Stimulated activated memory B cell treated with anti-CD40 and anti-IgM and Interleukin-4, amounts not matched to agents 10 μg/mL and 1 μg/mL and 100 μg/mL, for 72 hours (primary cell): ENCODE results near the gene HIVEP3.
A peak's percentile ranks its signal among the peaks of the same experiment; 100 is the strongest.

Source experiments
- ATAC-seq: fragments of 150-1000 bp; cut with Tn5 transposase; 2 replicates; pipeline ENCODE4 v1.10.0; 2021
- H3K27ac Mint-ChIP-seq: one replicate; pipeline ENCODE4 v1.8.0; 2022; ENCODE audit warnings: mild to moderate bottlenecking, mixed read lengths
- H3K27me3 Mint-ChIP-seq: one replicate; pipeline ENCODE4 v1.8.0; 2022; ENCODE audit warnings: mixed read lengths
- H3K36me3 Mint-ChIP-seq: one replicate; pipeline ENCODE4 v1.8.0; 2022; ENCODE audit warnings: mixed read lengths
- H3K4me1 Mint-ChIP-seq: one replicate; pipeline ENCODE4 v1.8.0; 2022; ENCODE audit warnings: mixed read lengths
- H3K4me3 Mint-ChIP-seq: one replicate; pipeline ENCODE4 v1.8.0; 2022; ENCODE audit warnings: mild to moderate bottlenecking, moderate library complexity, mixed read lengths
- H3K9me3 Mint-ChIP-seq: one replicate; pipeline ENCODE4 v1.8.0; 2022; ENCODE audit warnings: mixed read lengths

The HIVEP3 gene

DNA sequence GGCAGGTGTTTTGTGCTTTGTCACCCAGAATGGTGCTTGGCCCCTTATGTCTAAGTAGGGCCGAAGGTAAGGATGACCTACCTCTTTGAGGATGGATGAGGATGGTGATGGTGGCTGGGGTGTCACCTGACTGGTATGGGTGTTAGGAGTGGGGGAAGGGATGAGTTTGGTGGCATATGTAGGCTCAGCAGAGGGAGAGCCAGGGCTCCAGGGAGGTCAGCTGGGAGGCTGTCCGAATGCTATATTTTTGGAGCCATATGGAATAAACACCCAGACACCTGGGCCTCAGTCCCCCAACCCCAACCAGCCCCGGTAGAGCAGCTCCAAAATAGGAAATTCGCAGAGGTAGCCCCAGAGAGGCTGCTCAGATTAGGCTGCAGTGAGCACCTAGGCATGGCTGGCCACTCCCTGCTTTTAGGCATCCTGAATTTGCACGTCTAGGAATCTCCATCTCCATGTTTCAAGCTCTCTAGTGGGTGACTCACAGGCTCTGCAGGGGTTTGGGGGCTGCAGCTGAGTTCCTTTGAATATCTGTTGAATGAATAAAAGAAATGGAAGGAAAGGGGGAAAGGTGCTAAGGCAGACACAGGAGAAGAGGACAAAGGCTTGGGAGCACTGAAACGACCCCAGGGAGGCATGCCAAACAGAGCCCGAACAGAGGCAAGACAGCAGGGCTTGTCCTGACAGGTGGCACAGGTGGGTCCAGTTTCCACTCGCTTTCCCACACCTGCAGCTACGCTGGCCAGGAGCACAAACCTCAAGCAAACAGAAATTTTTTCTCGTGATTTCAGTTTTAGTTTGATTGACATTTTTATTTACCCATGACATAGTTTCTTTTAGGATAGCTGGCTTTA is 299.0 kb downstream of the HIVEP3 start:
- H3K4me3 Mint-ChIP-seq, result no peak overlapping the region
- H3K4me1 Mint-ChIP-seq, result peaks cover 67% of the 10 kb centered on the region
- H3K27me3 Mint-ChIP-seq, result no peaks in the 10 kb centered on the region
- H3K36me3 Mint-ChIP-seq, result peaks cover 51% of the 10 kb centered on the region
- H3K9me3 Mint-ChIP-seq, result no peaks in the 10 kb centered on the region
- H3K27ac Mint-ChIP-seq, result peak overlapping the region; percentile 76
- no peak for ATAC-seq

- no peaks in the 10 kb centered on the region for H3K27me3 Mint-ChIP-seq
- no peaks in the 10 kb centered on the region for H3K9me3 Mint-ChIP-seq
- H3K27ac Mint-ChIP-seq, result peak overlapping the region; percentile 46
- no peak overlapping the region for H3K4me3 Mint-ChIP-seq
- H3K4me1 Mint-ChIP-seq, result peaks cover 70% of the 10 kb centered on the region
- no peak for ATAC-seq
- peaks cover 53% of the 10 kb centered on the region for H3K36me3 Mint-ChIP-seq
Measured at GRCh38 chr1:41618871-41619270, 299.9 kb downstream of the HIVEP3 start.

- Mint-ChIP-seq H3K27me3 (no peaks in the 10 kb centered on the region), H3K27ac (no peak overlapping the region), H3K4me3 (no peak overlapping the region), H3K36me3 (peaks cover 53% of the 10 kb centered on the region), H3K9me3 (no peaks in the 10 kb centered on the region), H3K4me1 (peaks cover 67% of the 10 kb centered on the region)
- ATAC-seq, result no peak
Measured at GRCh38 chr1:41618066-41618825, 300.5 kb downstream of the HIVEP3 start.

DNA sequence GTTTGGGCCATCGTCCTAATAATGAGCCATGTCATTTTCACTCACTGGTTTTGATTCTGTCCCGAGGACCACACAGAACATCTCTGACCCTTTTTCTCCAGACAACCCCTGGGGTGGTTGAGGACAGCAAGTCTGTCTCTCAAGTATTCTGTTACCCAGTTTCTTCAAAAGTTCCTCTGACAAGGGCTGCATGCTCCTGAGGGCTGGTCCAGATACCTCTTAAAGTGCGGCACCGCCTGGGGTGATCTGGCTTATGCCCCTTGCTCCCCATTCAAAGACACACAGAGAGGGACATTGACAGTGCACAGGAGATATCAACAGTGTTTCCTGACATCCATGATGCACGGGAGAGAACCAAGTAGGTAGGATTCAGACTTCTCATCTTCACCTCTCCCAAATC is 301.4 kb downstream of the HIVEP3 start:
- H3K4me1 Mint-ChIP-seq, result peaks cover 58% of the 10 kb centered on the region
- no peak for ATAC-seq
- H3K27me3 Mint-ChIP-seq, result no peaks in the 10 kb centered on the region
- no peak overlapping the region for H3K4me3 Mint-ChIP-seq
- no peak overlapping the region for H3K27ac Mint-ChIP-seq
- peaks cover 52% of the 10 kb centered on the region for H3K36me3 Mint-ChIP-seq
- no peaks in the 10 kb centered on the region for H3K9me3 Mint-ChIP-seq

DNA sequence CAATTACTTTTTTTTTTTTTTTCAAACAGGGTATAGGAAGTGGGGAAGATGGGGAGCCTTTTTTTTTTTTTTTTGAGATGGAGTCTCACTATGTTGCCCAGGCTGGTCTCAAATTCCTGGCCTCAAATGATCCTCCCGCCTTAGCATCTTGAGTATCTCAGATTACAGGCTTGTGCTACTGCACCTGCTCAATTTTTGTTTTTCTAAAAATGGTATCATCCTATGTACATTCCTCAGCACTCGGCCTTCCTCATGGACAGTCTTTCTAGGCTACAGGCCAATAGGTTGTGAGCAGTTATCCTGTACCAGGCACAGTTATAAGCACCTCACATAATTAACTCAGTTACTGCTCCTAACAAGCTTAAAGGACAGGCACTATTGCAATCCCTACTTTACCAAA is 302.2 kb downstream of the HIVEP3 start:
- Mint-ChIP-seq H3K27me3 (no peaks in the 10 kb centered on the region), H3K4me3 (no peak overlapping the region), H3K4me1 (peaks cover 56% of the 10 kb centered on the region), H3K36me3 (peaks cover 51% of the 10 kb centered on the region), H3K9me3 (no peaks in the 10 kb centered on the region), H3K27ac (no peak overlapping the region)
- no peak for ATAC-seq

DNA sequence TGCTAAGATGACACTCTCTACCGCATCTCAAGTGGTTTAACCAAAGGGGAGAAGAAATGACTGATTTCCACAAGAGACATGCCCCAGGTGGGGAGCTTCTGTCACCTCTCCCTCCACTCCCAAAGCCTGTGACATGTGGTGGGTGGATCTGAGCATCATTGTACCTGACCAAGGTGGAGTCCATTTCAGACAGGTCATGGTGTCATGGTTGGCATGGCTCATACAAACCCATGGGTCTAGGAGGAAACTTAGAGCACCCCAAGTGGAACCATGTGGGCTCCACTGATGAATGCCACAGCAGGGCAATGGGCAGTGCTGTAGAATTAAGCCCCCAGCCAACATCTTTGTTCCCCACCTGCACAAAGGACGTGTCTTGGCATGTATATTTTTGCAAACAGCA is 302.7 kb downstream of the HIVEP3 start:
- H3K4me1 Mint-ChIP-seq, result peaks cover 50% of the 10 kb centered on the region
- H3K27ac Mint-ChIP-seq, result no peak overlapping the region
- no peaks in the 10 kb centered on the region for H3K27me3 Mint-ChIP-seq
- peaks cover 46% of the 10 kb centered on the region for H3K36me3 Mint-ChIP-seq
- H3K9me3 Mint-ChIP-seq, result no peaks in the 10 kb centered on the region
- no peak for ATAC-seq
- H3K4me3 Mint-ChIP-seq, result no peak overlapping the region

- peaks cover 44% of the 10 kb centered on the region for H3K4me1 Mint-ChIP-seq
- ATAC-seq, result no peak
- no peak overlapping the region for H3K27ac Mint-ChIP-seq
- H3K4me3 Mint-ChIP-seq, result no peak overlapping the region
- H3K27me3 Mint-ChIP-seq, result no peaks in the 10 kb centered on the region
- peaks cover 47% of the 10 kb centered on the region for H3K36me3 Mint-ChIP-seq
- H3K9me3 Mint-ChIP-seq, result no peaks in the 10 kb centered on the region
Measured at GRCh38 chr1:41615316-41615715, 303.4 kb downstream of the HIVEP3 start.

- Mint-ChIP-seq H3K27ac (no peak overlapping the region), H3K4me1 (peaks cover 41% of the 10 kb centered on the region), H3K4me3 (no peak overlapping the region), H3K9me3 (no peaks in the 10 kb centered on the region), H3K36me3 (peaks cover 52% of the 10 kb centered on the region), H3K27me3 (no peaks in the 10 kb centered on the region)
- no peak for ATAC-seq
Measured at GRCh38 chr1:41614818-41615217, 303.9 kb downstream of the HIVEP3 start.

DNA sequence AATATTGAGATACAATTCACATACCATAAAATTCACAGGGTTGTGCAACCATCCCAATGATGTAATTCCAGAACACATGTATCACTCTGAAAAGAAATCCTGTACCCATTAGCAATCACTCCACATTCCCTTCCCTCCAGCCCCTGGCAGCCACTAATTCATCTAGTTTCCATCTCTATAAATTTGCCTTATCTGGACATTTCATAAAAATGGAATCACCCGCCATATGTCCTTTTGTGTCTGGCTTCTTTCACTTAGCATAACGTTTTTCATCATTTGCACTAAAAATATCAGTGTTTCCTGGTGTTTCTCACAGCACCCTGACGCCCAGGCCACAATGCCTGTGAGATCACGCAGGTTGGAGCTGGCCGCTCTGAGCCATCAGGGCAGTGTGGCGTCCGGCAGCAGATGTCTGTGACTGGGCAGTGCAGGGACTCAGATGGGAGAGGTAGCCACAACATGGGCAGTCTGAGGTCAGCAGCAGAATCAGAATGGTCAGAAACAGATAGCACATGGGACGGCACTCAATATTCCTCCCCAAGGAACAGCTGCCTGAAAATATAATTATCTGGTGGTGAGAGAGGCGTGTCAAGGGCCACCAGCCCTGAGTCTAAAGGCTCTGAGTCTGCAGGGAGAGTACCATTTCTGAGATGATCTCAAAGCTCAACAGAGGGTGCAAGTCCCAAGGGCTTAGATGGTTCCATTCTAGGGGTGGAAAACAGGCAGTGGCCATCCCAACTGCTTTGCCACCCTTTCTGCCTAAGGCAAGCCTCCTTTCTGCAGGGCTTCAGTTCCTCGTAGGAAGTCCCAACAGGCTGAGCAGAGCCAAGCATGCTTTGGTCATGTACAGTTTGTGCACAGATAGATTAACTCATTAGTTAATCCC is 304.8 kb downstream of the HIVEP3 start:
- peaks cover 49% of the 10 kb centered on the region for H3K36me3 Mint-ChIP-seq
- H3K4me3 Mint-ChIP-seq, result no peak overlapping the region
- peak; percentile 31 for ATAC-seq
- peaks cover 33% of the 10 kb centered on the region for H3K4me1 Mint-ChIP-seq
- H3K27me3 Mint-ChIP-seq, result no peaks in the 10 kb centered on the region
- no peak overlapping the region for H3K27ac Mint-ChIP-seq
- no peaks in the 10 kb centered on the region for H3K9me3 Mint-ChIP-seq

DNA sequence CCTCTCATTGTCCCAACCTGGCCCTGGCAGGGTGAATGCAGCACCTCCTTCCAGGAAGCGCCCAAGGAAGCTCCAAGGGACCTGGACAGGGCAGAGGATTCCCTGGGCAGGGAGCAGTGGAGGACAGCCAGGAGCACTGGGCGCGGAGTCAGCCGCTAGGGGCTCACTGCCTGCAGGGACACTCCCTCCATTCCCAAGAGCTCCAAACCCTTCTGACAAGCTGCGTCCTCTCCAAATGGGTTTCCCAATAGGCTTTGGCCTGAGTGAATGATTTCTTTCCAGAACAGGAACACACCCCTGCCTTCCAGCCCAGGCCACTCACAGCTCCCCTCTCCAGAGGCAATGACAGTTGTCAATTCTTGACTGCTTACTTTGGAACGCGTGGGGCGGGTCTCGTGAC is 305.8 kb downstream of the HIVEP3 start:
- no peak for ATAC-seq
- H3K36me3 Mint-ChIP-seq, result peaks cover 50% of the 10 kb centered on the region
- H3K4me3 Mint-ChIP-seq, result no peak overlapping the region
- H3K27me3 Mint-ChIP-seq, result no peaks in the 10 kb centered on the region
- H3K9me3 Mint-ChIP-seq, result no peaks in the 10 kb centered on the region
- H3K27ac Mint-ChIP-seq, result no peak overlapping the region
- H3K4me1 Mint-ChIP-seq, result peaks cover 32% of the 10 kb centered on the region

DNA sequence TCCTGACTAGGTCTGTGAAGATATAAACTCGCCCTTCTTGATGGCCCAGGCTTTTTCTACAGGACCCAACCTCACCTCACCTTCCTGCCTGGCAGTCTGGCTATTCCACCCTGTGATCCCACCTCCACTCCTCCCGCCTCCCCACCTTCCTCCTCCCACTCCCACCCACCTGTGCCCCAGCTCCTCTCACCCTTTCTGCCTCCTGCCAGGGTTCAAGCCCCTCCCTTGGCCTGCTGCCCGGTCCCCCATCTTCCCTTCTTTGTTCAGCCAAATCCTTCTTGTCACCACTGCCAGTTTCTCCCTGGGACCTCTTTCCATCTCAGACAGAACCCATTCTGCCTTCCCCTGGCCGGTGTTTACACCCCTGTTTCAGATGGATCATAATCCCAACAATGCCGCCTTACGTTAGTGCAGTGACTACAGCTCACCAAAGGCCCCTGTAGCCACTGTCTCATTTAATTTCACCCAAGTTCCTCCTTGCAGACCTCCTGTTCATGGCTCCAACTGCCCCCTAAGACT is 306.7 kb downstream of the HIVEP3 start:
- ATAC-seq, result no peak
- Mint-ChIP-seq H3K4me1 (peaks cover 41% of the 10 kb centered on the region), H3K27me3 (no peaks in the 10 kb centered on the region), H3K9me3 (no peaks in the 10 kb centered on the region), H3K36me3 (peaks cover 53% of the 10 kb centered on the region), H3K27ac (peak overlapping the region; percentile 6), H3K4me3 (no peak overlapping the region)

- Mint-ChIP-seq H3K27ac (no peak overlapping the region), H3K4me3 (no peak overlapping the region), H3K27me3 (no peaks in the 10 kb centered on the region), H3K4me1 (peaks cover 41% of the 10 kb centered on the region), H3K9me3 (no peaks in the 10 kb centered on the region), H3K36me3 (peaks cover 56% of the 10 kb centered on the region)
- no peak for ATAC-seq
Measured at GRCh38 chr1:41611068-41611931, 307.4 kb downstream of the HIVEP3 start.

DNA sequence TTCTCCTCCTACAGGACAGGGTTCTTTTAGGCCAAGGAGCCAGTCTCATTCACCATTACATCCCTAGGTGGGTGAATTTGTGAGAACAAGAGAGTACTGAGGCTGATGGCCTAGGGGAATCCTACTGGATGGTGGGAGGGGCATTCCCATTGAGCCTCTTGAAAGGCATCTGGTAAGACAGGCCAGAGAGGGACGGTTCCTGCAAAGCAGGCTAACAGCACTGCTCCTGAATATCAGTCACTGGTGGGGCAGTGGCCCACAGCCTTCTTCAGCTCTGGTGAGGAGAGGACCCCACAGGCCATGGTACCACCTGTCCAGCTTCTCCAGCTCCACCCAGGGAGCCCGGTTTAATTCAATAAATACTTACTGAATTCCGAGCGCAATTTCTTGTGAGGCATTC is 308.4 kb downstream of the HIVEP3 start:
- Mint-ChIP-seq H3K36me3 (peaks cover 57% of the 10 kb centered on the region), H3K27me3 (no peaks in the 10 kb centered on the region), H3K4me3 (no peak overlapping the region), H3K27ac (no peak overlapping the region), H3K4me1 (peaks cover 43% of the 10 kb centered on the region), H3K9me3 (no peaks in the 10 kb centered on the region)
- no peak for ATAC-seq

- Mint-ChIP-seq H3K4me3 (no peak overlapping the region), H3K27me3 (no peaks in the 10 kb centered on the region), H3K4me1 (peaks cover 35% of the 10 kb centered on the region), H3K27ac (peak overlapping the region; percentile 3), H3K9me3 (no peaks in the 10 kb centered on the region), H3K36me3 (peaks cover 54% of the 10 kb centered on the region)
- no peak for ATAC-seq
Measured at GRCh38 chr1:41609166-41609883, 309.4 kb downstream of the HIVEP3 start.
